Muscle layer of duodenum (tissue), 2 donors: ENCODE results near the gene DLG2.

Experiments used
- H3K27ac ChIP-seq: one replicate; pipeline ENCODE4 v1.7.0; 2013; ENCODE audit warnings: mild to moderate bottlenecking, low read length
- H3K27me3 ChIP-seq: one replicate; pipeline ENCODE4 v1.7.0; 2013; ENCODE audit warnings: low read depth, mild to moderate bottlenecking, control low read depth, low read length
- H3K36me3 ChIP-seq, 2 donors: one replicate each; pipeline ENCODE4 v1.7.0; 2013; ENCODE audit warnings: low read length in 2 of 2, control low read depth in 1 of 2, mild to moderate bottlenecking in 1 of 2; ENCODE audit not compliant: insufficient read depth in 2 of 2, control insufficient read depth in 1 of 2
- H3K4me1 ChIP-seq, 2 donors: one replicate each; pipeline ENCODE4 v1.7.0; 2013; ENCODE audit warnings: low read length in 2 of 2, mild to moderate bottlenecking in 2 of 2, control low read depth in 1 of 2, moderate library complexity in 1 of 2; ENCODE audit not compliant: insufficient read depth in 2 of 2, control insufficient read depth in 1 of 2
- H3K4me3 ChIP-seq, 2 donors: one replicate each; pipeline ENCODE4 v1.7.0; 2013; ENCODE audit warnings: low read length in 2 of 2, low read depth in 1 of 2, mild to moderate bottlenecking in 1 of 2
- H3K9me3 ChIP-seq, 2 donors: one replicate each; pipeline ENCODE4 v1.7.0; 2013; ENCODE audit warnings: low read length in 2 of 2, control low read depth in 1 of 2, mild to moderate bottlenecking in 1 of 2; ENCODE audit not compliant: control insufficient read depth in 1 of 2
- donor health status: healthy.

DLG2 gene

GRCh38 chr11:84580428-84580827 lies 1046.7 kb downstream of the DLG2 start:
- no peaks in the 10 kb centered on the region for H3K36me3 ChIP-seq
- no peak overlapping the region for H3K27ac ChIP-seq
- no peak overlapping the region for H3K4me3 ChIP-seq
- H3K27me3 ChIP-seq, result no peaks in the 10 kb centered on the region
- H3K4me1 ChIP-seq, result no peaks in the 10 kb centered on the region
- H3K9me3 ChIP-seq, result no peaks in the 10 kb centered on the region

GRCh38 chr11:84573868-84574267 lies 1053.3 kb downstream of the DLG2 start:
- Histone ChIP-seq H3K36me3 (no peaks in the 10 kb centered on the region), H3K4me1 (no peaks in the 10 kb centered on the region), H3K9me3 (peaks cover 0 to 5% of the 10 kb centered on the region in 2 donors), H3K27me3 (no peaks in the 10 kb centered on the region), H3K27ac (no peak overlapping the region), H3K4me3 (no peak overlapping the region)

GRCh38 chr11:84566671-84567070 lies 1060.5 kb downstream of the DLG2 start:
- Histone ChIP-seq H3K27ac (no peak overlapping the region), H3K4me3 (no peak overlapping the region), H3K9me3 (peaks cover 0 to 5% of the 10 kb centered on the region in 2 donors), H3K27me3 (no peaks in the 10 kb centered on the region), H3K36me3 (no peaks in the 10 kb centered on the region), H3K4me1 (peaks cover 0 to 7% of the 10 kb centered on the region in 2 donors)

GRCh38 chr11:84564867-84565184 lies 1062.3 kb downstream of the DLG2 start:
- Histone ChIP-seq H3K36me3 (no peaks in the 10 kb centered on the region), H3K27ac (no peak overlapping the region), H3K4me1 (peaks cover 0 to 7% of the 10 kb centered on the region in 2 donors), H3K27me3 (no peaks in the 10 kb centered on the region), H3K9me3 (no peaks in the 10 kb centered on the region), H3K4me3 (no peak overlapping the region)

- peaks cover 0 to 7% of the 10 kb centered on the region in 2 donors for H3K4me1 ChIP-seq
- H3K27me3 ChIP-seq, result no peaks in the 10 kb centered on the region
- H3K4me3 ChIP-seq, result no peak overlapping the region
- H3K27ac ChIP-seq, result no peak overlapping the region
- no peaks in the 10 kb centered on the region for H3K9me3 ChIP-seq
- no peaks in the 10 kb centered on the region for H3K36me3 ChIP-seq
Measured at GRCh38 chr11:84564180-84564866, 1062.8 kb downstream of the DLG2 start.

- H3K9me3 ChIP-seq, result no peaks in the 10 kb centered on the region
- no peaks in the 10 kb centered on the region for H3K36me3 ChIP-seq
- no peak overlapping the region for H3K4me3 ChIP-seq
- H3K4me1 ChIP-seq, result peaks cover 0 to 7% of the 10 kb centered on the region in 2 donors
- no peaks in the 10 kb centered on the region for H3K27me3 ChIP-seq
- H3K27ac ChIP-seq, result no peak overlapping the region
Measured at GRCh38 chr11:84563356-84563755, 1063.8 kb downstream of the DLG2 start.

- Histone ChIP-seq H3K4me1 (peaks cover 0 to 7% of the 10 kb centered on the region in 2 donors), H3K27ac (no peak overlapping the region), H3K4me3 (no peak overlapping the region), H3K9me3 (no peaks in the 10 kb centered on the region), H3K36me3 (no peaks in the 10 kb centered on the region), H3K27me3 (no peaks in the 10 kb centered on the region)
Measured at GRCh38 chr11:84560206-84560605, 1066.9 kb downstream of the DLG2 start.

GRCh38 chr11:84558085-84558905 lies 1068.8 kb downstream of the DLG2 start:
- Histone ChIP-seq H3K27me3 (no peaks in the 10 kb centered on the region), H3K4me3 (no peak overlapping the region), H3K27ac (no peak overlapping the region), H3K36me3 (no peaks in the 10 kb centered on the region), H3K4me1 (no peaks in the 10 kb centered on the region), H3K9me3 (no peaks in the 10 kb centered on the region)

- Histone ChIP-seq H3K27ac (no peak overlapping the region), H3K4me3 (no peak overlapping the region), H3K9me3 (no peaks in the 10 kb centered on the region), H3K4me1 (no peaks in the 10 kb centered on the region), H3K36me3 (no peaks in the 10 kb centered on the region), H3K27me3 (no peaks in the 10 kb centered on the region)
Measured at GRCh38 chr11:84552791-84553190, 1074.4 kb downstream of the DLG2 start.

GRCh38 chr11:84549217-84549616 lies 1077.9 kb downstream of the DLG2 start:
- Histone ChIP-seq H3K27me3 (no peaks in the 10 kb centered on the region), H3K27ac (no peak overlapping the region)

GRCh38 chr11:84544566-84544965 lies 1082.6 kb downstream of the DLG2 start:
- H3K27me3 ChIP-seq, result no peaks in the 10 kb centered on the region
- peaks cover 0 to 9% of the 10 kb centered on the region in 2 donors for H3K4me1 ChIP-seq
- no peak overlapping the region for H3K4me3 ChIP-seq
- H3K9me3 ChIP-seq, result peaks cover 0 to under 1% of the 10 kb centered on the region in 2 donors
- no peak overlapping the region for H3K27ac ChIP-seq
- no peaks in the 10 kb centered on the region for H3K36me3 ChIP-seq

More at GRCh38 chr11:84549217-84549616, 1077.9 kb downstream of the DLG2 start:
- Histone ChIP-seq H3K36me3 (no peaks in the 10 kb centered on the region), H3K9me3 (no peaks in the 10 kb centered on the region), H3K4me1 (no peaks in the 10 kb centered on the region), H3K4me3 (no peak overlapping the region)
